HG03066 (cell line): ENCODE data around the gene FBXL16.

ENCODE experiments used
- ATAC-seq: cut with Tn5 transposase; IDR thresholded peaks from one replicate; pipeline ENCODE4 v1.9.1; 2021; ENCODE audit warnings: low read depth; ENCODE audit not compliant: unreplicated experiment

The FBXL16 gene

GRCh38 chr16:648071-648780 is 57.4 kb downstream of the FBXL16 start:
- ATAC-seq = no peak

- ATAC-seq = no peak
Measured at GRCh38 chr16:647173-647902, 58.3 kb downstream of the FBXL16 start.

GRCh38 chr16:646679-647172 is 58.9 kb downstream of the FBXL16 start:
- no peak for ATAC-seq

- no peak for ATAC-seq
Measured at GRCh38 chr16:645852-646678, 59.5 kb downstream of the FBXL16 start.

- no peak for ATAC-seq
Measured at GRCh38 chr16:644556-644955, 61.0 kb downstream of the FBXL16 start.

GRCh38 chr16:643050-643368 is 62.6 kb downstream of the FBXL16 start:
- no peak for ATAC-seq
